Nephron (organoid): Measurements from ENCODE around the gene TMEM14C.

Experiments
- H3K27ac Mint-ChIP-seq, 3 experiments: 2 replicates each; pipeline ENCODE4 v1.8.0; 2020; ENCODE audit warnings: mixed read lengths in 3 of 3, mild to moderate bottlenecking in 2 of 3, moderate library complexity in 1 of 3
- H3K27me3 Mint-ChIP-seq: 2 replicates; pipeline ENCODE4 v1.8.0; 2021; ENCODE audit warnings: low read depth, mild to moderate bottlenecking, moderate library complexity, mixed read lengths
- H3K36me3 Mint-ChIP-seq: 2 replicates; pipeline ENCODE4 v1.8.0; 2020; ENCODE audit warnings: low read depth, mixed read lengths
- H3K4me1 Mint-ChIP-seq: 2 replicates; pipeline ENCODE4 v1.8.0; 2020; ENCODE audit warnings: mixed read lengths
- H3K4me3 Mint-ChIP-seq, 3 experiments: 2 replicates each; pipeline ENCODE4 v1.8.0; 2020; ENCODE audit warnings: mild to moderate bottlenecking in 3 of 3, mixed read lengths in 3 of 3, moderate library complexity in 2 of 3
- H3K9me3 Mint-ChIP-seq: 2 replicates; pipeline ENCODE4 v1.8.0; 2020; ENCODE audit warnings: mixed read lengths
- TF ChIP-seq, protein P1 (sequence below), 3 experiments: fragments of 200-600 bp; sonication (generic); IDR thresholded peaks; one replicate each; pipeline ENCODE4 v1.5.0; 2021; ENCODE audit warnings: antibody characterized with exemption in 3 of 3; ENCODE audit not compliant: unreplicated experiment in 3 of 3

The TMEM14C gene

GRCh38 chr6:10723567-10723881 lies 654 bp downstream of the TMEM14C start:
- Mint-ChIP-seq H3K36me3 (peaks cover 29% of the 10 kb centered on the region), H3K4me3 (peak overlapping the region; percentile 96 to 98 (median 98)), H3K27me3 (no peaks in the 10 kb centered on the region), H3K27ac (peak overlapping the region; percentile 99 to 100 (median 99)), H3K9me3 (no peaks in the 10 kb centered on the region), H3K4me1 (peaks cover 30% of the 10 kb centered on the region)
- TF ChIP-seq, protein P1, sequence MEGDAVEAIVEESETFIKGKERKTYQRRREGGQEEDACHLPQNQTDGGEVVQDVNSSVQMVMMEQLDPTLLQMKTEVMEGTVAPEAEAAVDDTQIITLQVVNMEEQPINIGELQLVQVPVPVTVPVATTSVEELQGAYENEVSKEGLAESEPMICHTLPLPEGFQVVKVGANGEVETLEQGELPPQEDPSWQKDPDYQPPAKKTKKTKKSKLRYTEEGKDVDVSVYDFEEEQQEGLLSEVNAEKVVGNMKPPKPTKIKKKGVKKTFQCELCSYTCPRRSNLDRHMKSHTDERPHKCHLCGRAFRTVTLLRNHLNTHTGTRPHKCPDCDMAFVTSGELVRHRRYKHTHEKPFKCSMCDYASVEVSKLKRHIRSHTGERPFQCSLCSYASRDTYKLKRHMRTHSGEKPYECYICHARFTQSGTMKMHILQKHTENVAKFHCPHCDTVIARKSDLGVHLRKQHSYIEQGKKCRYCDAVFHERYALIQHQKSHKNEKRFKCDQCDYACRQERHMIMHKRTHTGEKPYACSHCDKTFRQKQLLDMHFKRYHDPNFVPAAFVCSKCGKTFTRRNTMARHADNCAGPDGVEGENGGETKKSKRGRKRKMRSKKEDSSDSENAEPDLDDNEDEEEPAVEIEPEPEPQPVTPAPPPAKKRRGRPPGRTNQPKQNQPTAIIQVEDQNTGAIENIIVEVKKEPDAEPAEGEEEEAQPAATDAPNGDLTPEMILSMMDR (IDR thresholded peaks at IDR 0.05; ENCODE audit: unreplicated experiment in 3 of 3), result no peak

GRCh38 chr6:10725044-10725443 lies 2.2 kb downstream of the TMEM14C start:
- TF ChIP-seq, protein P1 (IDR thresholded peaks at IDR 0.05; ENCODE audit: unreplicated experiment in 3 of 3), result no peak
- H3K9me3 Mint-ChIP-seq, result no peaks in the 10 kb centered on the region
- H3K4me1 Mint-ChIP-seq, result peaks cover 31% of the 10 kb centered on the region
- no peaks in the 10 kb centered on the region for H3K27me3 Mint-ChIP-seq
- peak overlapping the region in 1 of 3 experiments; percentile 74 for H3K27ac Mint-ChIP-seq
- peak overlapping the region; percentile 96 to 98 (median 98) for H3K4me3 Mint-ChIP-seq
- H3K36me3 Mint-ChIP-seq, result peaks cover 36% of the 10 kb centered on the region

DNA sequence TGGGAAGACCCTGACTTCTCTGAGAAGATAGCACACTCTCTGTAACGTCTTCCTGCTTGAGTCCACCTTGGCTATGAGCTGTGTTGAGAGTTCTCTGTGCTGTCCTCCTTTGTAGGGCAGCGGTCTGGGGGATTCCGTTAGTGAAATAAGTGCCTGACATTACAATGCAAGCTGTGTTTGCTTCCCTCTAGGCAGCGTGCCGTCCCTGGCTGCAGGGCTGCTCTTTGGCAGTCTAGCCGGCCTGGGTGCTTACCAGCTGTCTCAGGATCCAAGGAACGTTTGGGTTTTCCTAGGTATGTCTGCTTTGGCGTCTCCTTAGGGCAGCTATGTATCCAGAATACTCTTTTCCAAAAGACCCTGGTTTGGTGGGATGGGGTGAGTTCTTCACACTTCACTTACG lies 2.8 kb downstream of the TMEM14C start:
- H3K9me3 Mint-ChIP-seq, result no peaks in the 10 kb centered on the region
- peaks cover 43% of the 10 kb centered on the region for H3K36me3 Mint-ChIP-seq
- H3K4me3 Mint-ChIP-seq, result peak overlapping the region; percentile 96 to 98 (median 98)
- TF ChIP-seq, protein P1 (IDR thresholded peaks at IDR 0.05; ENCODE audit: unreplicated experiment in 3 of 3), result no peak
- peak overlapping the region in 2 of 3 experiments; percentile 52 to 74 for H3K27ac Mint-ChIP-seq
- H3K27me3 Mint-ChIP-seq, result no peaks in the 10 kb centered on the region
- H3K4me1 Mint-ChIP-seq, result peaks cover 37% of the 10 kb centered on the region

- Mint-ChIP-seq H3K27me3 (no peaks in the 10 kb centered on the region), H3K4me1 (peaks cover 20% of the 10 kb centered on the region), H3K36me3 (peaks cover 58% of the 10 kb centered on the region), H3K4me3 (no peak overlapping the region), H3K9me3 (no peaks in the 10 kb centered on the region), H3K27ac (peak overlapping the region in 1 of 3 experiments; percentile 16)
- TF ChIP-seq, protein P1 (IDR thresholded peaks at IDR 0.05; ENCODE audit: unreplicated experiment in 3 of 3), result no peak
These were observed 7.4 kb downstream of the TMEM14C start for GRCh38 chr6:10730254-10730653.

DNA sequence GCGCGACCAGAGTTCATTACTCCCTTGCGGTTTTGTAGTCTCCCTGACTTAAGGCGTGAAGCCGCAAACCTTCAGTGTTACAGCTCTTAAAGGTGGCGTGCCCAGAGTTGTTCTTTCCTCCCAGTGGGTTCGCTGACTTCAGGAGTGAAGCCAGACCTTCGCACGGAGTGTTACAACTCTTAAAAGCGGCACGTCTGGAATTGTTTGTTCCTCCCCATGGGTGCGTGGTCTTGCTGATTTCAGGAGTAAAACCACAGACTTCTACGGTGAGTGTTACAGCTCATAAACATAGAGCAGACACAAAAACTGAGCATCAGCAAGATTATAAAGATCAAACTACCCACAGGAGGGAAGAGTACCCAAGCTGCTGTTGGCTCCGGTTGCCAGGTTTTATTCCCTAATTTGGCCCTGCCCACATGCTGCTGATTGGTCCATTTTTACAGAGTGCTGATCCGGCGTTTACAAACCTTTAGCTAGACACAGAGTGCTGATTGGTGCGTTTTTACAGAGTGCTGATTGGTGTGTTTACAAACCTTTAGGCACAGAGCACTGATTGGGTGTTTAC lies 10.4 kb downstream of the TMEM14C start:
- TF ChIP-seq, protein P1 (IDR thresholded peaks at IDR 0.05; ENCODE audit: unreplicated experiment in 3 of 3), result no peak
- Mint-ChIP-seq H3K36me3 (peaks cover 38% of the 10 kb centered on the region), H3K9me3 (no peaks in the 10 kb centered on the region), H3K27ac (peak overlapping the region in 1 of 3 experiments; percentile 35), H3K27me3 (no peaks in the 10 kb centered on the region), H3K4me1 (peaks cover 16% of the 10 kb centered on the region), H3K4me3 (no peak overlapping the region)

- H3K36me3 Mint-ChIP-seq, result peaks cover 32% of the 10 kb centered on the region
- H3K27ac Mint-ChIP-seq, result no peak overlapping the region
- peaks cover 16% of the 10 kb centered on the region for H3K4me1 Mint-ChIP-seq
- no peak overlapping the region for H3K4me3 Mint-ChIP-seq
- H3K9me3 Mint-ChIP-seq, result no peaks in the 10 kb centered on the region
- TF ChIP-seq, protein P1 (IDR thresholded peaks at IDR 0.05; ENCODE audit: unreplicated experiment in 3 of 3), result no peak
- H3K27me3 Mint-ChIP-seq, result no peaks in the 10 kb centered on the region
These were observed 11.0 kb downstream of the TMEM14C start for GRCh38 chr6:10733863-10734262.
